Keratinocyte (primary cell): ENCODE measurements around the gene RIPOR2. TPM values are rescaled to one million over a fixed set of nuclear protein-coding genes. Genes with fewer than 3 reads are reported as not detected.
A peak's percentile ranks its signal among the peaks of the same experiment; 100 is the strongest.

Experiments
- DNase-seq: peaks from one replicate; pipeline ENCODE4 v3.0.0-alpha.2; 2011; ENCODE audit warnings: low read depth, missing footprints, low spot score
- FAIRE-seq: peaks from 2 replicates; lab custom pipeline; 2011; peaks lifted over from hg19 to GRCh38; lab: Jason Lieb, UNC
- H2AFZ ChIP-seq: 2 replicates; pipeline ENCODE4 v1.6.0; 2012; ENCODE audit warnings: low read length, control low read depth, inconsistent platforms; ENCODE audit not compliant: control insufficient read depth
- H3K27ac ChIP-seq: 2 replicates; pipeline ENCODE4 v1.5.1; 2011; ENCODE audit warnings: low read length; ENCODE audit not compliant: control insufficient read depth, insufficient read depth
- H3K27me3 ChIP-seq: 3 replicates; pipeline ENCODE4 v1.6.0; 2011; ENCODE audit warnings: low read length; ENCODE audit not compliant: control insufficient read depth, insufficient read depth; ENCODE audit errors: extremely low read depth
- H3K36me3 ChIP-seq, 2 experiments: 2 replicates in 1 of 2; 3 replicates in 1 of 2; pipeline ENCODE4 v1.5.1; 2011; ENCODE audit warnings: low read length in 2 of 2, mild to moderate bottlenecking in 1 of 2; ENCODE audit not compliant: control insufficient read depth in 2 of 2, insufficient read depth in 2 of 2; ENCODE audit errors: extremely low read depth in 1 of 2
- H3K4me1 ChIP-seq: 3 replicates; pipeline ENCODE4 v1.5.1; 2011; ENCODE audit warnings: low read length; ENCODE audit not compliant: control insufficient read depth, insufficient read depth; ENCODE audit errors: extremely low read depth
- H3K4me2 ChIP-seq: 3 replicates; pipeline ENCODE4 v1.6.0; 2011; ENCODE audit warnings: low read depth, low read length; ENCODE audit not compliant: control insufficient read depth, insufficient read depth; ENCODE audit errors: extremely low read depth
- H3K4me3 ChIP-seq, 3 experiments: fragments of 200-600 bp in 1 of 3; sonication (generic) in 1 of 3; 2 replicates in 2 of 3; 3 replicates in 1 of 3; pipeline ENCODE4 v1.5.1; 2011 to 2016; ENCODE audit warnings: low read length in 3 of 3, mild to moderate bottlenecking in 3 of 3, control low read depth in 2 of 3, inconsistent platforms in 1 of 3, low read depth in 1 of 3, mixed read lengths in 1 of 3, mixed run types in 1 of 3, moderate library complexity in 1 of 3; ENCODE audit not compliant: control insufficient read depth in 2 of 3, insufficient read depth in 2 of 3; ENCODE audit errors: extremely low read depth in 1 of 3
- H3K79me2 ChIP-seq: 2 replicates; pipeline ENCODE4 v1.6.0; 2012; ENCODE audit warnings: low read length; ENCODE audit not compliant: control insufficient read depth, insufficient read depth
- H3K9ac ChIP-seq: 3 replicates; pipeline ENCODE4 v1.6.0; 2011; ENCODE audit warnings: low read length; ENCODE audit not compliant: control insufficient read depth, insufficient read depth; ENCODE audit errors: extremely low read depth
- H3K9me1 ChIP-seq: 3 replicates; pipeline ENCODE4 v1.6.0; 2011; ENCODE audit warnings: low read length; ENCODE audit not compliant: control insufficient read depth, insufficient read depth; ENCODE audit errors: extremely low read depth
- H3K9me3 ChIP-seq: 2 replicates; pipeline ENCODE4 v1.5.1; 2012; ENCODE audit warnings: low read depth, low read length; ENCODE audit not compliant: control insufficient read depth
- H4K20me1 ChIP-seq: 3 replicates; pipeline ENCODE4 v1.6.0; 2011; ENCODE audit warnings: low read length; ENCODE audit not compliant: control insufficient read depth, insufficient read depth; ENCODE audit errors: extremely low read depth
- CTCF ChIP-seq, 3 experiments: IDR thresholded peaks in 1 of 3; conservative IDR thresholded peaks in 1 of 3; optimal IDR thresholded peaks in 1 of 3; 2 replicates in 2 of 3; 3 replicates in 1 of 3; pipeline versions ENCODE3 to v1.5.1; 2011; ENCODE audit warnings: low read length in 3 of 3, mild to moderate bottlenecking in 3 of 3, moderate library complexity in 2 of 3, control low read depth in 1 of 3, inconsistent platforms in 1 of 3; ENCODE audit not compliant: insufficient read depth in 2 of 3; ENCODE audit errors: extremely low read depth in 1 of 3
- EZH2 ChIP-seq: IDR thresholded peaks from one replicate; pipeline ENCODE4 v1.6.1; 2012; ENCODE audit warnings: inconsistent platforms, mild to moderate bottlenecking, low read length, moderate library complexity
- dilution Hi-C: fragments of 300-500 bp; cut with MboI; formaldehyde crosslinking; loops from one replicate; pipeline ENCODE4 v1.7.0; 2020; ENCODE audit warnings: low sequenced_read_pairs; ENCODE audit not compliant: extremely low pct_ligation_motif_present
- polyA plus RNA-seq, 5 experiments: library from polyadenylated mRNA; depleted of rRNA in 3 of 5; stranded (reverse) in 3 of 5; stranded (forward) in 1 of 5; unstranded in 1 of 5; fragments of >200 nt; gene quantifications; 1 replicate in 1 of 5; 2 replicates in 3 of 5; 3 replicates in 1 of 5; pipeline versions ENCODE4 v1.2.1 to v1.2.3, GENCODE V29; 2011 to 2012; ENCODE audit warnings: missing spikeins in 2 of 5, low read depth in 1 of 5, low replicate concordance in 1 of 5

The RIPOR2 gene
- polyA plus RNA-seq, 1 donor (not counting 4 experiments of a cell fraction or from before 2014, with no cell fraction given) = 0.07 TPM

GRCh38 chr6:24858177-24858653, 77.5 kb downstream of the RIPOR2 start:
- Histone ChIP-seq H3K27ac (no peak overlapping the region), H3K9ac (no peak overlapping the region), H3K79me2 (no peaks in the 10 kb centered on the region), H3K9me1 (no peaks in the 10 kb centered on the region), H3K4me2 (peak overlapping the region; percentile 6), H3K4me3 (no peak overlapping the region), H3K27me3 (no peaks in the 10 kb centered on the region), H2AFZ (no peak overlapping the region), H3K4me1 (peaks cover 22% of the 10 kb centered on the region), H3K9me3 (no peaks in the 10 kb centered on the region), H4K20me1 (no peaks in the 10 kb centered on the region), H3K36me3 (no peaks in the 10 kb centered on the region)
- FAIRE-seq (peak; percentile 72), DNase-seq (no peak)
- dilution Hi-C loops = loop anchor here (25.0 kb wide), 1 partner anchor 129 kb away; no protein-coding TSS in a partner anchor
- no peak for TF ChIP-seq CTCF (optimal IDR thresholded peaks at IDR 0.05 in 1 of 3, IDR thresholded peaks at IDR 0.05 in 1 of 3, conservative IDR thresholded peaks at IDR 0.05 in 1 of 3; ENCODE audit: extremely low read depth in 1 of 3, insufficient read depth in 2 of 3, low read length in 3 of 3)
- no peak for TF ChIP-seq EZH2

- H3K4me1 ChIP-seq = peaks cover 22% of the 10 kb centered on the region
- no peak overlapping the region for H2AFZ ChIP-seq
- dilution Hi-C loops = loop anchor here (25.0 kb wide), 1 partner anchor 130 kb away; no protein-coding TSS in a partner anchor
- H3K4me2 ChIP-seq = no peak overlapping the region
- H3K27me3 ChIP-seq = no peaks in the 10 kb centered on the region
- FAIRE-seq = no peak
- H3K4me3 ChIP-seq = no peak overlapping the region
- no peak overlapping the region for H3K27ac ChIP-seq
- no peaks in the 10 kb centered on the region for H4K20me1 ChIP-seq
- no peak for DNase-seq
- no peak overlapping the region for H3K9ac ChIP-seq
- no peaks in the 10 kb centered on the region for H3K79me2 ChIP-seq
- TF ChIP-seq CTCF (optimal IDR thresholded peaks at IDR 0.05 in 1 of 3, IDR thresholded peaks at IDR 0.05 in 1 of 3, conservative IDR thresholded peaks at IDR 0.05 in 1 of 3; ENCODE audit: extremely low read depth in 1 of 3, insufficient read depth in 2 of 3, low read length in 3 of 3) (no peak), EZH2 (no peak)
- H3K9me1 ChIP-seq = no peaks in the 10 kb centered on the region
- H3K36me3 ChIP-seq = no peaks in the 10 kb centered on the region
- no peaks in the 10 kb centered on the region for H3K9me3 ChIP-seq
These were observed 78.7 kb downstream of the RIPOR2 start for GRCh38 chr6:24856901-24857670.
